ENCODE measurements around the gene FAM98C.

GRCh38 chr19:38409631-38410133 lies 6.8 kb downstream of the FAM98C start:
- TF ChIP-seq CTCF (IDR thresholded peaks at IDR 0.05) = no peak
- TF ChIP-seq POLR2A (IDR thresholded peaks at IDR 0.05) = no peak
